H1 (cell line): ENCODE data around the gene TMEM82. TPM values are rescaled to one million over a fixed set of nuclear protein-coding genes. Genes with fewer than 3 reads are reported as not detected.

Experiments used
- CBX5 ChIP-seq: fragments of 300-800, 300-1000 bp; sonication (generic); IDR thresholded peaks from 2 replicates; pipeline ENCODE4 v1.7.1; 2016; ENCODE audit warnings: antibody characterized with exemption, low read length, low read depth
- GTF2F1 ChIP-seq: IDR thresholded peaks from 2 replicates; pipeline ENCODE4 v1.6.1; 2012; ENCODE audit warnings: low read depth, low read length, improper control_type of control experiment, borderline replicate concordance
- HDAC2 ChIP-seq, 2 experiments: fragments of 300-600 bp in 1 of 2; sonication (generic) in 1 of 2; IDR thresholded peaks; 2 replicates each; pipeline ENCODE4 v1.6.1; 2011 to 2012; ENCODE audit warnings: low read depth in 2 of 2, low read length in 2 of 2, mild to moderate bottlenecking in 2 of 2, moderate library complexity in 2 of 2, borderline replicate concordance in 1 of 2, inconsistent platforms in 1 of 2
- MAFK ChIP-seq: IDR thresholded peaks from 2 replicates; pipeline ENCODE4 v1.6.1; 2012; ENCODE audit warnings: low read depth, mild to moderate bottlenecking, improper control_type of control experiment, low read length
- RBBP5 ChIP-seq: IDR thresholded peaks from 2 replicates; pipeline ENCODE4 v1.7.1; 2012; ENCODE audit warnings: low read depth, mild to moderate bottlenecking, inconsistent platforms, low read length, moderate library complexity, borderline replicate concordance
- RNF2 ChIP-seq: fragments of 200-900, 300-1000 bp; sonication (generic); IDR thresholded peaks from 2 replicates; pipeline ENCODE4 v1.7.1; 2016; ENCODE audit warnings: borderline replicate concordance, low read depth, mild to moderate bottlenecking, antibody characterized with exemption, low read length; ENCODE audit not compliant: poor library complexity, severe bottlenecking; ENCODE audit errors: missing control alignments
- TAF7 ChIP-seq: optimal IDR thresholded peaks from 2 replicates; pipeline ENCODE3; 2011; ENCODE audit warnings: low read depth, mild to moderate bottlenecking, inconsistent platforms, low read length, moderate library complexity, borderline replicate concordance
- polyA plus RNA-seq, 7 experiments: library from polyadenylated mRNA; depleted of rRNA in 3 of 7; stranded (reverse) in 5 of 7; unstranded in 2 of 7; fragments of >200 nt in 5 of 7; fragments of 200-250 nt in 2 of 7; gene quantifications; 1 replicate in 5 of 7; 2 replicates in 1 of 7; 4 replicates in 1 of 7; pipeline versions ENCODE4 v1.2.1 to v1.2.3, GENCODE V29; 2011 to 2013; ENCODE audit warnings: missing spikeins in 2 of 7, mixed read lengths in 2 of 7
- total RNA-seq: library from RNA; stranded (reverse); fragmentation: NEBNext Ultra II Directional; extraction: Animal tissue kit (Norgen Biotek cat#: 25700); gene quantifications from 2 replicates; pipeline ENCODE4 v1.2.1, GENCODE V29; 2021

TMEM82 gene
- total and polyA plus RNA-seq, 2 of the 8 experiments (the other 6 are each of a cell fraction or from before 2014, with no cell fraction given) = 0.32 to 2.1 TPM

- TF ChIP-seq GTF2F1 = no peak
- no peak for TF ChIP-seq CBX5
- TF ChIP-seq HDAC2 (IDR thresholded peaks at IDR 0.05; ENCODE audit: borderline replicate concordance in 1 of 2, low read depth in 2 of 2, low read length in 2 of 2) = no peak
- TF ChIP-seq MAFK = no peak
- TF ChIP-seq RNF2 = no peak
- TF ChIP-seq TAF7 = no peak
- no peak for TF ChIP-seq RBBP5
- TF ChIP-seq, all 59 proteins: peak for 0
These were observed 44.3 kb downstream of the TMEM82 start (continued) for GRCh38 chr1:15786581-15786980.
